ENCODE data around the gene SAP130. TPM values are rescaled to one million over a fixed set of nuclear protein-coding genes. Genes with fewer than 3 reads are reported as not detected.

SAP130 gene
- total RNA-seq, 1 experiment from 2014 or later: 45.6 TPM

DNA sequence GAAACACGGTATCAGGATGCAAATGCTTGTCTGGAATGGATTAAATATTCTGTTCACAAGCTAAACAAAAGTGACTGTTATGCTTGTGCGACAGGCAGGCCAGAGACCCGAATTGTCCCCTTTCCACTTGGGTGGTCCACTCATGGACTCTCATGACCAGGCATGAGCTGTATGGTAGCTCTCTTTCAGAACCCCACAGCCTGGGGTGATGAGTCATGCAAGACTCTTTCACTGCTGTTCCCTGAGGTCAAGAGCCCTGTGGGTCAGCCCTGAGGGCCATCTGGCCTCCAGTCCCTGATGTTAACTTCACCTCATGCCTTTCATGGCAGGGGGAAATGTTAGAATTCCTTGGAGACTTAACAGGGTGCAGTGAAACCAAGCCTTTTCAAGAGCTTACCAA lies 13.7 kb upstream of the SAP130 start:
- Histone ChIP-seq H3K18ac (ENCODE audit: insufficient read length, low read depth, low read length) (no peak overlapping the region), H4K20me1 (ENCODE audit: control insufficient read depth, insufficient read depth, insufficient read length) (no peaks in the 10 kb centered on the region), H4K5ac (ENCODE audit: insufficient read length, low read depth, low read length) (no peak overlapping the region), H3K27ac (ENCODE audit: insufficient read length, low read depth, low read length) (no peak overlapping the region), H3K4ac (ENCODE audit: low read depth, low read length) (no peak overlapping the region), H2BK15ac (ENCODE audit: low read depth, low read length) (no peak overlapping the region), H2BK120ac (ENCODE audit: low read depth, low read length, poor library complexity, severe bottlenecking) (no peak overlapping the region), H3K79me2 (ENCODE audit: insufficient read depth, low read length) (no peaks in the 10 kb centered on the region), H2BK5ac (ENCODE audit: insufficient read length, low read length) (no peak overlapping the region), H3K79me1 (ENCODE audit: insufficient read depth, low read depth, low read length, poor library complexity, severe bottlenecking) (no peaks in the 10 kb centered on the region), H2AFZ (ENCODE audit: low read length) (no peak overlapping the region), H3K4me1 (ENCODE audit: insufficient read depth, low read length) (no peaks in the 10 kb centered on the region), H3T11ph (ENCODE audit: low read length) (no peak overlapping the region), H3K4me2 (ENCODE audit: insufficient read depth, insufficient read length, low read length) (no peak overlapping the region), H3K9me3 (ENCODE audit: control insufficient read depth, low read depth, low read length) (peaks cover 7% of the 10 kb centered on the region), H3K23ac (ENCODE audit: insufficient read length, low read depth, low read length) (no peak overlapping the region), H3K14ac (ENCODE audit: insufficient read depth, low read length) (no peak overlapping the region), H2AK5ac (ENCODE audit: insufficient read length, low read length) (no peak overlapping the region), H3K56ac (ENCODE audit: insufficient read length, low read depth, low read length) (no peak overlapping the region), H4K8ac (replicated peaks; ENCODE audit: insufficient read length, low read depth, low read length) (no peak overlapping the region), H2BK20ac (ENCODE audit: low read depth, low read length, poor library complexity, severe bottlenecking) (no peak overlapping the region), H2BK12ac (ENCODE audit: insufficient read length, low read depth, low read length) (no peak overlapping the region), H3K9ac (ENCODE audit: extremely low read depth, insufficient read length, low read length) (no peak overlapping the region), H3K27me3 (ENCODE audit: insufficient read depth, low read length) (no peaks in the 10 kb centered on the region; the same call in 1 of the 2 replicates), H4K91ac (ENCODE audit: insufficient read length, low read depth, low read length) (no peak overlapping the region), H3K23me2 (ENCODE audit: insufficient read length, low read depth, low read length, poor library complexity, severe bottlenecking) (no peaks in the 10 kb centered on the region)
- peak; percentile 43 for DNase-seq
- no peak overlapping the region for H3K27ac Mint-ChIP-seq
- H3K27me3 Mint-ChIP-seq (ENCODE audit: low read depth): peaks cover 12% of the 10 kb centered on the region
- H3K36me3 Mint-ChIP-seq (ENCODE audit: insufficient read depth in 1 of 3, low read depth in 3 of 3): peaks cover 1 to 19% (median 14%) of the 10 kb centered on the region in 3 experiments; a peak in 5 of 7 replicates
- TF ChIP-seq, protein P1, sequence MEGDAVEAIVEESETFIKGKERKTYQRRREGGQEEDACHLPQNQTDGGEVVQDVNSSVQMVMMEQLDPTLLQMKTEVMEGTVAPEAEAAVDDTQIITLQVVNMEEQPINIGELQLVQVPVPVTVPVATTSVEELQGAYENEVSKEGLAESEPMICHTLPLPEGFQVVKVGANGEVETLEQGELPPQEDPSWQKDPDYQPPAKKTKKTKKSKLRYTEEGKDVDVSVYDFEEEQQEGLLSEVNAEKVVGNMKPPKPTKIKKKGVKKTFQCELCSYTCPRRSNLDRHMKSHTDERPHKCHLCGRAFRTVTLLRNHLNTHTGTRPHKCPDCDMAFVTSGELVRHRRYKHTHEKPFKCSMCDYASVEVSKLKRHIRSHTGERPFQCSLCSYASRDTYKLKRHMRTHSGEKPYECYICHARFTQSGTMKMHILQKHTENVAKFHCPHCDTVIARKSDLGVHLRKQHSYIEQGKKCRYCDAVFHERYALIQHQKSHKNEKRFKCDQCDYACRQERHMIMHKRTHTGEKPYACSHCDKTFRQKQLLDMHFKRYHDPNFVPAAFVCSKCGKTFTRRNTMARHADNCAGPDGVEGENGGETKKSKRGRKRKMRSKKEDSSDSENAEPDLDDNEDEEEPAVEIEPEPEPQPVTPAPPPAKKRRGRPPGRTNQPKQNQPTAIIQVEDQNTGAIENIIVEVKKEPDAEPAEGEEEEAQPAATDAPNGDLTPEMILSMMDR (conservative IDR thresholded peaks at IDR 0.05): no peak
- H3K9me3 Mint-ChIP-seq: peaks cover 41 to 47% of the 10 kb centered on the region in 2 experiments
- H3K4me1 Mint-ChIP-seq: no peaks in the 10 kb centered on the region; a peak in 1 of 4 replicates
- WGBS (ENCODE audit: extremely low coverage, insufficient read length, low lambda C conversion rate): no CpG with 5 or more reads among the region's 3 CpGs
- H3K4me3 Mint-ChIP-seq: no peak overlapping the region

Data from H9 (cell line).